HepG2 (cell line): ENCODE results near the gene MASP2. TPM values are rescaled to one million over a fixed set of nuclear protein-coding genes. Genes with fewer than 3 reads are reported as not detected.

Experiments
- FOXA1 ChIP-seq, 2 experiments: fragments of 450-650 bp in 1 of 2; sonication (generic) in 1 of 2; formaldehyde crosslinking in 1 of 2; IDR thresholded peaks; 2 replicates each; pipeline versions ENCODE4 v1.4.0 to v1.6.1; 2016 to 2020; ENCODE audit warnings: missing genetic modification reagents in 1 of 2
- IKZF4 ChIP-seq: sonication (generic); formaldehyde crosslinking; IDR thresholded peaks from 2 replicates; pipeline ENCODE4 v1.5.1; 2020; ENCODE audit warnings: borderline replicate concordance, mild to moderate bottlenecking, low read depth, missing genetic modification reagents; ENCODE audit errors: not compliant biosample characterization
- IRF2 ChIP-seq: IDR thresholded peaks from 2 replicates; pipeline ENCODE4 v1.6.1; 2018; ENCODE audit warnings: missing genetic modification reagents, missing compliant biosample characterization
- IRF9 ChIP-seq: sonication (generic); formaldehyde crosslinking; IDR thresholded peaks from 2 replicates; pipeline ENCODE4 v1.8.0; 2022; ENCODE audit warnings: missing genetic modification reagents, mild to moderate bottlenecking, borderline replicate concordance
- JUNB ChIP-seq: sonication (generic); formaldehyde crosslinking; IDR thresholded peaks from 2 replicates; pipeline ENCODE4 v1.8.0; 2022; ENCODE audit warnings: missing genetic modification reagents, mild to moderate bottlenecking, borderline replicate concordance
- KDM4B ChIP-seq: sonication (generic); formaldehyde crosslinking; IDR thresholded peaks from 2 replicates; pipeline ENCODE4 v1.4.0; 2020; ENCODE audit warnings: missing genetic modification reagents
- NR2F6 ChIP-seq, 2 experiments: IDR thresholded peaks; 2 replicates each; pipeline ENCODE4 v1.6.1; 2016; ENCODE audit warnings: antibody characterized with exemption in 1 of 2, mild to moderate bottlenecking in 1 of 2
- PTBP1 ChIP-seq: fragments of 200-400 bp; formaldehyde crosslinking; IDR thresholded peaks from 2 replicates; pipeline ENCODE4 v1.6.1; 2018; ENCODE audit warnings: low read length, low read depth; ENCODE audit not compliant: poor library complexity, severe bottlenecking
- RFX1 ChIP-seq: fragments of 450-650 bp; IDR thresholded peaks from 2 replicates; pipeline ENCODE4 v1.6.1; 2017
- RXRB ChIP-seq: IDR thresholded peaks from 2 replicates; pipeline ENCODE4 v1.6.1; 2016; ENCODE audit warnings: borderline replicate concordance, missing genetic modification reagents, missing compliant biosample characterization
- SMAD1 ChIP-seq: sonication (generic); formaldehyde crosslinking; IDR thresholded peaks from 2 replicates; pipeline ENCODE4 v1.4.0; 2020; ENCODE audit warnings: missing genetic modification reagents, low read depth, mild to moderate bottlenecking, borderline replicate concordance
- SNAPC4 ChIP-seq: sonication (generic); formaldehyde crosslinking; IDR thresholded peaks from 2 replicates; pipeline ENCODE4 v1.4.0; 2020; ENCODE audit warnings: mild to moderate bottlenecking, missing genetic modification reagents
- ZBTB21 ChIP-seq: sonication (generic); formaldehyde crosslinking; IDR thresholded peaks from 2 replicates; pipeline ENCODE4 v1.4.0; 2020; ENCODE audit warnings: missing genetic modification reagents
- ZGPAT ChIP-seq: IDR thresholded peaks from 2 replicates; pipeline ENCODE4 v1.6.1; 2016; ENCODE audit warnings: mild to moderate bottlenecking
- ZMYM2 ChIP-seq: sonication (generic); formaldehyde crosslinking; IDR thresholded peaks from 2 replicates; pipeline ENCODE4 v1.8.0; 2022; ENCODE audit warnings: mild to moderate bottlenecking, missing genetic modification reagents
- ZNF335 ChIP-seq: sonication (generic); formaldehyde crosslinking; IDR thresholded peaks from 2 replicates; pipeline ENCODE4 v1.4.0; 2020; ENCODE audit warnings: missing genetic modification reagents
- ZNF510 ChIP-seq: sonication (generic); formaldehyde crosslinking; IDR thresholded peaks from 2 replicates; pipeline ENCODE4 v1.4.0; 2020; ENCODE audit warnings: low read depth, mild to moderate bottlenecking, missing genetic modification reagents
- ZNF720 ChIP-seq: sonication (generic); formaldehyde crosslinking; IDR thresholded peaks from 2 replicates; pipeline ENCODE4 v1.4.0; 2020; ENCODE audit warnings: missing genetic modification reagents
- ZNF768 ChIP-seq: sonication (generic); formaldehyde crosslinking; IDR thresholded peaks from 2 replicates; pipeline ENCODE4 v1.4.0; 2020; ENCODE audit warnings: missing genetic modification reagents
- ZNF850 ChIP-seq: sonication (generic); formaldehyde crosslinking; conservative IDR thresholded peaks from 2 replicates; pipeline ENCODE4 v1.9.0; 2021; ENCODE audit warnings: mild to moderate bottlenecking, missing genetic modification reagents
- ZSCAN29 ChIP-seq: sonication (generic); formaldehyde crosslinking; conservative IDR thresholded peaks from 2 replicates; pipeline ENCODE4 v1.4.0; 2020; ENCODE audit warnings: mild to moderate bottlenecking, missing genetic modification reagents
- polyA plus RNA-seq, 8 experiments: library from polyadenylated mRNA; depleted of rRNA in 3 of 8; stranded (reverse) in 7 of 8; unstranded in 1 of 8; fragments of >200 nt; fragmentation: Illumina TruSeq in 4 of 8; extraction: Trizol in 4 of 8; gene quantifications; 2 replicates each; pipeline versions ENCODE4 v1.2.1 to v1.2.3, GENCODE V29; 2011 to 2016; ENCODE audit warnings: low read depth in 4 of 8, missing spikeins in 1 of 8, mixed read lengths in 1 of 8; ENCODE audit not compliant: insufficient read depth in 1 of 8
- total RNA-seq, 5 experiments: library from RNA; depleted of rRNA; stranded (reverse); fragments of >200 nt; fragmentation: Illumina TruSeq; extraction: Trizol; gene quantifications; 2 replicates each; pipeline ENCODE4 v1.2.3, GENCODE V29; 2016; ENCODE audit warnings: low read depth in 1 of 5
- TF ChIP-seq, protein P1 (sequence below): sonication (generic); formaldehyde crosslinking; IDR thresholded peaks from 2 replicates; pipeline ENCODE4 v1.9.0; 2021; ENCODE audit warnings: missing genetic modification reagents, borderline replicate concordance
- TF ChIP-seq, protein P2 (sequence below): IDR thresholded peaks from 2 replicates; pipeline ENCODE4 v1.6.1; 2012; ENCODE audit warnings: inconsistent platforms

The MASP2 gene
- total and polyA plus RNA-seq, 2 of the 13 experiments (the other 11 are each of a cell fraction or from before 2014, with no cell fraction given): 7.1 to 11.8 TPM

GRCh38 chr1:10979483-10979920 lies 67.5 kb downstream of the MASP2 start (continued):
- TF ChIP-seq SNAPC4 (no peak), RFX1 (peak; percentile 42; the same call in 1 of the 2 replicates), JUNB (CRISPR knock-in tag) (no peak), ZNF850 (CRISPR knock-in tag) (no peak), IRF2 (CRISPR knock-in tag) (no peak), KDM4B (CRISPR knock-in tag) (no peak), PTBP1 (no peak), IRF9 (CRISPR knock-in tag) (no peak), ZSCAN29 (0 out of 2 replicates have a peak, but pooled peaks have one; percentile 27), NR2F6 (IDR thresholded peaks at IDR 0.05) (no peak), NR2F6 (CRISPR knock-in tag; IDR thresholded peaks at IDR 0.05) (peak; percentile 61; the same call in 1 of the 2 replicates), ZNF510 (CRISPR knock-in tag) (no peak), ZGPAT (CRISPR knock-in tag) (peak; percentile 12; the same call in 1 of the 2 replicates), FOXA1 (IDR thresholded peaks at IDR 0.05) (no peak), FOXA1 (CRISPR knock-in tag; IDR thresholded peaks at IDR 0.05) (0 out of 2 replicates have a peak, but pooled peaks have one; percentile 9), ZNF768 (CRISPR knock-in tag) (no peak), IKZF4 (CRISPR knock-in tag) (no peak), RXRB (CRISPR knock-in tag) (peak; percentile 67), ZNF335 (CRISPR knock-in tag) (no peak), SMAD1 (CRISPR knock-in tag) (no peak), ZBTB21 (CRISPR knock-in tag) (no peak), ZMYM2 (CRISPR knock-in tag) (peak; percentile 63), ZNF720 (CRISPR knock-in tag) (no peak)
- TF ChIP-seq, protein P1, sequence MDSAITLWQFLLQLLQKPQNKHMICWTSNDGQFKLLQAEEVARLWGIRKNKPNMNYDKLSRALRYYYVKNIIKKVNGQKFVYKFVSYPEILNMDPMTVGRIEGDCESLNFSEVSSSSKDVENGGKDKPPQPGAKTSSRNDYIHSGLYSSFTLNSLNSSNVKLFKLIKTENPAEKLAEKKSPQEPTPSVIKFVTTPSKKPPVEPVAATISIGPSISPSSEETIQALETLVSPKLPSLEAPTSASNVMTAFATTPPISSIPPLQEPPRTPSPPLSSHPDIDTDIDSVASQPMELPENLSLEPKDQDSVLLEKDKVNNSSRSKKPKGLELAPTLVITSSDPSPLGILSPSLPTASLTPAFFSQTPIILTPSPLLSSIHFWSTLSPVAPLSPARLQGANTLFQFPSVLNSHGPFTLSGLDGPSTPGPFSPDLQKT (CRISPR knock-in tag): no peak
- TF ChIP-seq, protein P2, sequence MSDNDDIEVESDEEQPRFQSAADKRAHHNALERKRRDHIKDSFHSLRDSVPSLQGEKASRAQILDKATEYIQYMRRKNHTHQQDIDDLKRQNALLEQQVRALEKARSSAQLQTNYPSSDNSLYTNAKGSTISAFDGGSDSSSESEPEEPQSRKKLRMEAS: peak; percentile 81
